ENCODE data around the gene CYFIP2. TPM values are rescaled to one million over a fixed set of nuclear protein-coding genes. Genes with fewer than 3 reads are reported as not detected.

CYFIP2 gene
- total RNA-seq, 1 donor from 2014 or later = 96.8 TPM

- Histone ChIP-seq H3K79me2 (ENCODE audit: insufficient read depth, low read length) (no peaks in the 10 kb centered on the region), H3K27ac (ENCODE audit: low read depth, low read length) (no peak overlapping the region), H4K20me1 (ENCODE audit: insufficient read depth, low read length) (no peaks in the 10 kb centered on the region), H3K27me3 (ENCODE audit: insufficient read depth, low read length) (no peaks in the 10 kb centered on the region), H3K4me2 (ENCODE audit: low read length) (no peak overlapping the region), H3K9me3 (ENCODE audit: insufficient read depth, low read depth, low read length) (no peaks in the 10 kb centered on the region), H3K36me3 (ENCODE audit: insufficient read depth, low read length) (no peaks in the 10 kb centered on the region), H3K9ac (ENCODE audit: low read length) (no peak overlapping the region), H3K4me3 (ENCODE audit: insufficient read depth, low read depth, low read length) (no peak overlapping the region), H3K4me1 (ENCODE audit: insufficient read depth, low read length) (no peaks in the 10 kb centered on the region), H2AFZ (ENCODE audit: low read depth, low read length) (no peak overlapping the region)
- FAIRE-seq = no peak
- TF ChIP-seq CTCF (IDR thresholded peaks at IDR 0.05; ENCODE audit: insufficient read depth, low read depth, low read length) = no peak
- TF ChIP-seq EZH2 (IDR thresholded peaks at IDR 0.05; ENCODE audit: insufficient read depth, low read length) = no peak
- Mint-ChIP-seq H3K27me3 (ENCODE audit: low read depth, unreplicated experiment) (no peaks in the 10 kb centered on the region), H3K4me3 (ENCODE audit: unreplicated experiment) (no peak overlapping the region), H3K4me1 (ENCODE audit: low read depth, unreplicated experiment) (no peaks in the 10 kb centered on the region), H3K36me3 (ENCODE audit: low read depth, unreplicated experiment) (peaks cover 17% of the 10 kb centered on the region), H3K9me3 (ENCODE audit: unreplicated experiment) (no peaks in the 10 kb centered on the region), H3K27ac (ENCODE audit: unreplicated experiment) (no peak overlapping the region)
- DNase-seq (ENCODE audit: low read depth) = no peak
These were observed 82.1 kb downstream of the CYFIP2 start for GRCh38 chr5:157348049-157348400.

GRCh38 chr5:157350939-157351801 is 85.2 kb downstream of the CYFIP2 start:
- no peaks in the 10 kb centered on the region for H3K9me3 Mint-ChIP-seq (ENCODE audit: unreplicated experiment)

More at GRCh38 chr5:157350939-157351801, 85.2 kb downstream of the CYFIP2 start:
- Histone ChIP-seq H3K36me3 (ENCODE audit: insufficient read depth, low read length) (no peaks in the 10 kb centered on the region), H3K4me1 (ENCODE audit: insufficient read depth, low read length) (no peaks in the 10 kb centered on the region), H3K4me3 (ENCODE audit: insufficient read depth, low read depth, low read length) (no peak overlapping the region), H3K27ac (ENCODE audit: low read depth, low read length) (no peak overlapping the region), H3K9ac (ENCODE audit: low read length) (no peak overlapping the region), H3K27me3 (ENCODE audit: insufficient read depth, low read length) (no peaks in the 10 kb centered on the region), H2AFZ (ENCODE audit: low read depth, low read length) (no peak overlapping the region), H3K4me2 (ENCODE audit: low read length) (no peak overlapping the region), H3K79me2 (ENCODE audit: insufficient read depth, low read length) (no peaks in the 10 kb centered on the region), H3K9me3 (ENCODE audit: insufficient read depth, low read depth, low read length) (no peaks in the 10 kb centered on the region), H4K20me1 (ENCODE audit: insufficient read depth, low read length) (no peaks in the 10 kb centered on the region)
- no peak for FAIRE-seq
- Mint-ChIP-seq H3K4me1 (ENCODE audit: low read depth, unreplicated experiment) (peaks cover 3% of the 10 kb centered on the region), H3K4me3 (ENCODE audit: unreplicated experiment) (no peak overlapping the region), H3K36me3 (ENCODE audit: low read depth, unreplicated experiment) (peaks cover 13% of the 10 kb centered on the region), H3K27ac (ENCODE audit: unreplicated experiment) (no peak overlapping the region), H3K27me3 (ENCODE audit: low read depth, unreplicated experiment) (no peaks in the 10 kb centered on the region)
- TF ChIP-seq CTCF (IDR thresholded peaks at IDR 0.05; ENCODE audit: insufficient read depth, low read depth, low read length) = no peak
- no peak for TF ChIP-seq EZH2 (IDR thresholded peaks at IDR 0.05; ENCODE audit: insufficient read depth, low read length)
- no peak for DNase-seq (ENCODE audit: low read depth)
